RKO (cell line): ENCODE measurements around the gene TSC22D1.
A peak's percentile ranks its signal among the peaks of the same experiment; 100 is the strongest.

ENCODE experiments used
- DNase-seq: peaks from one replicate; pipeline ENCODE4 v3.0.0-alpha.2; 2016; ENCODE audit warnings: low spot score

TSC22D1 gene

DNA sequence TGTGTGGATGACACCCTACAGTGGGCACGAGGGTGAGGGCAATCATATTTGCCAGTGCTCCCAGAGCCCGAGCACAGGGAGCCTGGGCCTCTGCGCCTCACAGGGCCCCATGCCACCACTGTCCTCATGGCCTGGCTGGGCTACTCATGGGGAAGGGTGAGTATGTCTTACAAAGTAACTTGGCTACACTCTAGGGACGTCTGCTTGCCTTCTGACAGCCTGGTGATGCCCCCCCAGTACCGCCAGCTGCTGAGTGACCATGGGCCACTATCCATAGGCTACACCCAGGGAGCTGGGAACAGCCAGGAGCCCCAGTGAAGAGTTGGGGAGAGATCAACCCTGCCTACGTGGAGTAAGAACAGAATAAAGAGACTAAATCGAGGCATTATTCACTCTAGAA is 123.7 kb downstream of the TSC22D1 start:
- no peak for DNase-seq

GRCh38 chr13:44451651-44452050 is 124.5 kb downstream of the TSC22D1 start:
- DNase-seq, result no peak

DNA sequence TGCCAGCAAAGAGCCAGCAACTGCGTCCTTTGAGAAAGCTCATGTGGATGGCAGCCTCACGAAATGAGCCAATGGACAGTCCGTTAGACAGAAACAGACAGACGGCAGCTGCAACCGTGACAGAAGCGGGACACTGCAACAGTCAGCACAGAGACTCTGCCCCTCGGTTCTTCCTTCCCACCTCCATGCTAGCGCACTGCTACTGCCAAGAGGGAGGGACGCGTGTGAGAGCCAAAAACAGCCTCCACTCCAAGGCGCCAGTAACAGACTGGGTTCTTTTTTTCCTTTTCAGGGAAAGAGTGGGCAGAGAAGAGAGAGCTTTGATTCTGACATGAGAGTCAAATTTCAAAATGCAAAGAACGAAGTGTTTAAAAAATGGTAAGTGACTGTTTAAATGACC is 125.0 kb downstream of the TSC22D1 start:
- no peak for DNase-seq

DNA sequence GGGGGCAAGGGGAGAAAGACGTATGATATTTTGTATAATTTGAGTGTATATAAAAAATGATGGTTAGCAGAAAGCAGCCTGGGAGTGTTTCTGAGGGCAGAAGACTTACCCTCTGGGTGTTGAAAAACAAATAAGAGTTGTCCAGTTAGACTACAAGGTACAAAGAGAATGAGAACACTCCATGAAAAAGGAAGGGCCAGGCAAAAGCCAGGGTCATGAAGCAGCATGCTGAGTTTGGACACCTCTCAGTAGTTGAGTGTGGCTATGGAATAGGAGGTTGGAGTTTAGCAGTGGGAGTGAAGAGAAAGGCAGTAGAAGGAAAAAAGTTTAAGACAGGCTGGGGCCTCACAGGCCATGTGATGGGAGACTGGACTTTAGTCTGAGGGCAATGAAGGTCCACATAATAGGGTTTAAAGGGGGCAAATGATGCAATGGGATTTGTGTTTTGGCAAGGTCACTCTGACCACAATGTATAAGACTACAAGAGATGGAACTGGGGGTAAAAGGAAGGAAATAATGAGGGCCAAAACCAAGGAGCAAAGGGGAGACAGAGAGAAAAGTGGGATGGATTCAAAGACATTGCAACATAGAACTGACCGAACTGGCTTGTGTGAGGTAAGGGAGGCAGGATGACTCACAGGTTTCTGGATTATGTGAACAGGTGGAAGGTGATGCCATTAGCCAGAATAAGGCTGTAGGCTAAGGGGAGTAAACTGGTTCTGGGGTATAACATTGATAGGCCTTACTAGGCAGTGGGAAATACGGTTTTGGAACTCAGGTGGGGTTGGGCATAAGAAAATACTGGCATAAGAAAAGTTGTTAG is 125.9 kb downstream of the TSC22D1 start:
- no peak for DNase-seq

DNA sequence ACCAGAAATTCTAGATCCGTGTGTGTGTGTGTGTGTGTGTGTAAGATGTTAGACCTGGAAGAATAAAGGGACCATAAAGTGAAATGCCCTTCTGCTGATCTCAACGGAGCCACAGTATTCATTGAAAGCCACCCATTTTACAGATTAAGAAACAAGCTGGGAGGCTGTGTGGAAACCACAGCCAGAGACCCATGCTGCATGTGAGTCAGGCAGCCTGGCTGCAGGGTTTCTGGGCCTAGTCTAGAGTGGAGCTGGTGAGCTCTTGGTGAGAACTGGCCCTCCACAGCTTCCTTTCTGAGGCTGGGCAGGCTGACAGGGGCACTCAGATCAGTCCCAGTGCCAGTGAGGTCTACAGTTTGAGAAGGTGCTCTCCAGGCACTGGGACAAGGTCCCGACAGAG is 127.3 kb downstream of the TSC22D1 start:
- no peak for DNase-seq

- no peak for DNase-seq
Measured at GRCh38 chr13:44448373-44448772, 127.8 kb downstream of the TSC22D1 start.

GRCh38 chr13:44447783-44448321 is 128.3 kb downstream of the TSC22D1 start:
- no peak for DNase-seq

DNA sequence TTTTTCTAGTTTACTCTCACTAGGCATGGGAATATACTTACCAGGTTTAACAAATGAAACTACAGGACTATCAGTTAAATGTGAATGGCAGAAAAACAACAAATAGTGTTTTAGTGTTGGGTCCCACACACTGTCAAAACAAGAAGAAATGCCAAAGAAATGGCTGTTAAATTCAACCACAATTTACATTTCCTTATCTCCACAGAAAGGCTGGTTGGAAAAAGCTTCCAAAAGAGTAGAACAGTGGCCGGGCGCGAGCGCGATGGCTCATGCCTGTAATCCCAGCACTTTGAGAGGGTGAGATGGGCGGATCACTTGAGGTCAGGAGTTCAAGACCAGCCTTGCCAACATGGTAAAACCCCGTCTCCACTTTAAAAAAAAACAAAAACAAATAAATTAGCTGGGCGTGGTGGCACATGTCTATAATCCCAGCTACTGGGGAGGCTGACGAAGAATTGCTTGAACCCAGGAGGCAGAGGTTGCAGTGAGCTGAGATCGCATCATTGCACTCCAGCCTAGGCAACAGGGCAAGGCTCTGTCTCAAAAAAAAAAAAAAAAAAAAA is 136.0 kb downstream of the TSC22D1 start:
- DNase-seq, result no peak

DNA sequence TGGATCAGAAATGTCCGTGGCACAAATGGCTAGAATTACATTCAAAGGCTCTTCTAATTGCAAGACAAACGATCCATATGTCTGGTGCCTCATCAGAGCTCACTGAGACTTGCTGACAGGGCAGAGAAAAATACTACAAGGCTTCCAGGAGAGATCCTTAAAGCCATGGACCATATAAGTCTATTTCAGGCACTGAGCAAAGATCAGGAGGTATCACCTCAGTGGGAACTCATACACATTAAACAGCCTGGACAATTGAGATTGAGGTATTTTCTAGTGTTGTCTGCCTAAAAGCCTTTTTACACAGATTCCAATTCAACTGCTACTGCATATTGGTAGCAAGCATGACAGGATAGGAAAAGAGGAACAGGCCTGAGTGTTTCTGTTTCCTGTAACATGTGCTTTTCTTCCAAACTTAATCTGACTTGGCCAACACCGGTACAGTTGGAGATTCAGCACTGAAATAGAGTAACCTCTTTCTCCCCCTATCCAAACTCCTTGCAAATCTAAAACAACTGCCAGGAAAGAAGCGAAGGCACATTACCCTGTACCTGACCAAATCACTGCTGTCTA is 136.6 kb downstream of the TSC22D1 start:
- no peak for DNase-seq

GRCh38 chr13:44438234-44438579 is 137.9 kb downstream of the TSC22D1 start:
- no peak for DNase-seq

GRCh38 chr13:44437356-44438233 is 138.5 kb downstream of the TSC22D1 start:
- DNase-seq, result peak; percentile 80

DNA sequence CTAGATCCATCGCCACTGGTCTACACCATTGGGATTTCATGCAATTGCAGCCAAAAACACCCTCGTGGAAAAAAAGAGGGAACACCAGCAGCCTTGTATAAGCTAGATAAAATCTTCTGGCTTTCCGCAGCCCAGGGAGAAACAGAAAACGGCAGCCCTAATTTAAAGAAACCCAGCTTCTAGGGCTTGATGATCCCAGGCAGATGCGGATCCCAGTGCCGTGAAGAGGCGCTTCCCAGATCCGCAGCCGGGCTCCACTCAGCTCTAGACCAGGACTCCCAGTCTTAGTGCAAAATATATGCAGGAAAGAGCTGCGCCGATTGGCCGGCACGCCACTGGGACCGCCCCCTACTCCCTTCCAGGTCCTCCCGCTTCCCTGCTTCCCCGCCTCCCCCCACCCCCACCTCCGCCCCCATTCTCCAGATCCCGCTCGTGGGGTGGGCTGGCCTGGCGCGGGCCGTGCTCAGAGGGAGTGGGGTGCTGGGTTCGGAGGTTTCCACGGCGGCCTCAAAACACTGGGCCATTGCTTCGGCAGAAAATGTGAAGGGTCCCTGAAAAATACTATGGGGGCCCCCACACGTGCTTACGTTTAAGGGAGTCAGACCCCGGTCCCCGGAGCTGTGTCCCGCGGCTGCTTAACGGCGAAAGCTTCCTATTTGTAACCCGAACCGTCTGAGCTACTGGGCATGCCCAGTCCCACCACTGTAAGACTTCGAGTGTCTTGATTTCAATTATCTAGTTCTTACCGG is 139.4 kb downstream of the TSC22D1 start:
- DNase-seq, result peak; percentile 96

DNA sequence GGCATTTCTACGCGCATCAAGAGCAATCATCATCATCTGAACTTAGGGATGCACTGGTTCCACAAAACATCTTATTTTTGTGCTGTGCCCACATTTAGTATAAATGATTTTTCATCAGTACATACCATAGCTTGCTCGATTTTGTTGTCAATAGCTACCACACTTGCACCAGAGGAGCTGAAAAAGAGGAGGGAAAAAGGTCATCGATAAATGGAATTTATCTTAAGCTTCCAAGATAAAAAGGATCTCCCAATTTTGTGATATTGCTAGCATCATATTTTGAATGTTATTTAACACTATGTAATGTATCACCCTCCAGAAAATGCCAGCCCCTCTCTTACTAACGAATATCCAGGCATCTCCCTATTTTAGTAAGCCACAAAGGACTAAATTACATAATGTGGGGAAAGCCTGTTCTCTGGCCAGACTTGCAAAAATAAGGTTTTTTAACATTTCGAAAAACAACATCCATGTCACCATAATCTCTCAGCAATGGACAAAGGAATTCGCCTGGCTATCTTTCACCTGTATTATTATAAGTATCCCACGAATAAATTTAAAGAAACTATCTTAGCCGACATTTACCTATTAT is 140.1 kb downstream of the TSC22D1 start:
- peak; percentile 29 for DNase-seq

DNA sequence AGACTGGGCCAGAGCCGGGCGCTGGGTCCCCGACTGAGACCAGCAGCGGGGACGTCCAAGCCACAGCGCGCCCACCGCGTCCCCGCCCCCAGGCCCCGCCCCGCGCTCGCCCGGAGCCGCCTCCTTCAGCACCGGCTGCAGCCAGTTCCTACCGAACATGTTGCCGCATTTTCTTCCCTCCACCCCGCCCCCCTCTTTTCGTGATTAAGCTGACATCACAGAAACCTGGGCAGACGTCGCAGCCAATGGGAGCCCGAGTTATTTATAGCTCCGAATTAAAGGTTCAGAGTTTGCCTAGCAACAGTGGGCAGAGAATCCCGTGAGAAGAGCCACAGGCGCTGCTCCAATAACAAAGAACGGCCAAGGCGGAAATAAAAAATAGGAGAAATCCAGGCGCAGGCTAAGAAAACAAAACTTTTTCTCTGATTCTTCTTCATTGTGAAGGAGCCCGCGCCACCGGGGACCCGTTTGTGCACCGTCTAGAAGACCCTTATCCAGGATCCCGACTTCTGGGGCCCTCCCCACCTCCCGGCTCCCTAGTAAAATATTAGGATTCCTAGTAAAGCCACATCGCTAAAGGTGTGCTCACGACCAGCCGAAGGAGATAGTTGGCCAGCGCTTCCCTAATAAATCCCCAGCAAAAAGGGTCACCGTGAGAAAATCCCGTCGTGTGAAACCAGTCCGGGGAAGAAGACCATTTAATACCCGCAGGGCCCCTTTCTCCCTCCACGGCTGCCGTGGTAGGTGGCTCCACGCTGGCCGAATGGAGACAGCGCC is 140.8 kb downstream of the TSC22D1 start:
- peak; percentile 99 for DNase-seq

- DNase-seq, result no peak
Measured at GRCh38 chr13:44434766-44435141, 141.4 kb downstream of the TSC22D1 start.

GRCh38 chr13:44433863-44434765 is 142.0 kb downstream of the TSC22D1 start:
- DNase-seq, result no peak

- no peak for DNase-seq
Measured at GRCh38 chr13:44432650-44433049, 143.5 kb downstream of the TSC22D1 start.

GRCh38 chr13:44431150-44431549 is 145.0 kb downstream of the TSC22D1 start:
- DNase-seq, result no peak

DNA sequence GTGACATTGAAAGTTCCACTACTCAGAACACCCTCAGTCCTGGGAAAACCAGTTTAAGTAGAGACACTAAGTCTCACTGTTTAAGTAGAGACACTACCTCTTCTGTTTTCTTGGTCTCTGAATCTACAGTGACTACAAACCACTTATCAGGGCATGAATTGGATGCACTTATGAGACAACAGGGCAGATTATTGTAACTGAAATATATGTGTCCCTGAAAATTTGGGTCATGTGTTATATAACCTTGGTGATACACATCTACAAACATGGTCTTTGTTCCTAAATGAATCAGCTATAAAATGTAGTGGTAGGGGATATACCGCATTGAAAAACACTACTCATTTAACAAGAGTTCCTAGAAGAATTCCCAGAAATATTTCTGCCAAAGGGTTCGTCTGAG is 146.8 kb downstream of the TSC22D1 start:
- DNase-seq, result no peak
